Panc1 (cell line): ENCODE results near the gene CLIC1. TPM values are rescaled to one million over a fixed set of nuclear protein-coding genes. Genes with fewer than 3 reads are reported as not detected.

ENCODE experiments used
- ATAC-seq: fragments of 200-7000 bp; cut with Tn5 transposase; 2 replicates; pipeline ENCODE4 v1.9.1; 2020; ENCODE audit warnings: mild to moderate bottlenecking, moderate library complexity
- BruUV-seq: library from RNA; stranded (reverse); fragments of 400-500 nt; replicated peaks from 2 replicates; lab custom pipeline; 2021; lab: Mats Ljungman, UMichigan
- CTCF ChIA-PET: fragments of 300-600 bp; sonication (Branson Sonifier 250); formaldehyde crosslinking; loops from one replicate; lab custom pipeline; 2022; ENCODE audit warnings: antibody characterized with exemption; lab: Charles Lee
- POLR2A ChIA-PET: fragments of 300-600 bp; sonication (Branson Sonifier 250); formaldehyde crosslinking; loops from one replicate; lab custom pipeline; 2022; ENCODE audit warnings: antibody characterized with exemption; lab: Charles Lee
- DNase-seq: peaks from one replicate; pipeline ENCODE4 v3.0.0-alpha.2; 2010; ENCODE audit warnings: low read depth, low spot score
- H3K27ac ChIP-seq: 2 replicates; pipeline ENCODE4 v1.5.1; 2011; ENCODE audit warnings: mild to moderate bottlenecking, low read length, inconsistent platforms
- H3K27me3 ChIP-seq: fragments of 200-500 bp; sonication (Bioruptor generic); 2 replicates; pipeline ENCODE4 v1.6.0; 2014; ENCODE audit warnings: low read length, inconsistent platforms; ENCODE audit not compliant: control insufficient read depth, insufficient read depth
- H3K36me3 ChIP-seq: fragments of 200-500 bp; sonication (Bioruptor generic); 2 replicates; pipeline ENCODE4 v1.5.1; 2014; ENCODE audit warnings: inconsistent platforms, mild to moderate bottlenecking, low read length, moderate library complexity; ENCODE audit not compliant: control insufficient read depth, insufficient read depth
- H3K4me1 ChIP-seq: 2 replicates; pipeline ENCODE4 v1.5.1; 2011; ENCODE audit warnings: inconsistent platforms, mild to moderate bottlenecking, low read length, moderate library complexity; ENCODE audit not compliant: control insufficient read depth, insufficient read depth
- H3K4me3 ChIP-seq, 2 experiments: 2 replicates each; pipeline ENCODE4 v1.5.1; 2011 to 2012; ENCODE audit warnings: low read depth in 2 of 2, low read length in 2 of 2, mild to moderate bottlenecking in 2 of 2, inconsistent platforms in 1 of 2, moderate library complexity in 1 of 2
- H3K9me3 ChIP-seq: fragments of 200-500 bp; sonication (Bioruptor generic); 2 replicates; pipeline ENCODE4 v1.5.1; 2014; ENCODE audit warnings: low read depth, mild to moderate bottlenecking, inconsistent platforms, low read length, moderate library complexity; ENCODE audit not compliant: control insufficient read depth, insufficient read depth
- CTCF ChIP-seq: fragments of 450-650 bp; IDR thresholded peaks from 2 replicates; pipeline ENCODE4 v1.5.1; 2017; ENCODE audit warnings: mild to moderate bottlenecking
- POLR2AphosphoS5 ChIP-seq: IDR thresholded peaks from 2 replicates; pipeline ENCODE4 v1.6.1; 2012; ENCODE audit warnings: mild to moderate bottlenecking, low read depth, low read length, moderate library complexity
- REST ChIP-seq, 2 experiments: IDR thresholded peaks; 2 replicates each; pipeline ENCODE4 v1.6.1; 2011 to 2012; ENCODE audit warnings: low read depth in 2 of 2, control low read depth in 1 of 2, low read length in 1 of 2, mild to moderate bottlenecking in 1 of 2, moderate library complexity in 1 of 2; ENCODE audit not compliant: insufficient read depth in 1 of 2
- SIN3A ChIP-seq: IDR thresholded peaks from 2 replicates; pipeline ENCODE4 v1.6.1; 2012; ENCODE audit warnings: low read depth, mild to moderate bottlenecking, low read length, moderate library complexity, borderline replicate concordance; ENCODE audit not compliant: insufficient read depth
- TCF7L2 ChIP-seq: IDR thresholded peaks from 2 replicates; pipeline ENCODE4 v1.6.1; 2011; ENCODE audit warnings: mild to moderate bottlenecking, low read depth, low read length, inconsistent platforms
- in situ Hi-C: cut with HindIII; loops from 2 replicates; pipeline ENCODE4 v1.10.0; 2016; ENCODE audit warnings: low sequenced_read_pairs, low pct_unique_long_range_greater_than_20kb
- intact Hi-C: fragments of 100-400 bp; cut with micrococcal nuclease; formaldehyde crosslinking; loops from one replicate; pipeline ENCODE4 v1.10.0; 2022; ENCODE audit not compliant: unreplicated experiment
- total RNA-seq: library from RNA; stranded (reverse); gene quantifications from one replicate; pipeline ENCODE4 v1.2.1, GENCODE V29; 2021; ENCODE audit not compliant: unreplicated experiment

Gene CLIC1
- total RNA-seq, 1 experiment from 2014 or later = 583 TPM

- no TSS peak for BruUV-seq
- ATAC-seq (no peak), DNase-seq (no peak)
- in situ Hi-C loops = no loop called here
- ChIA-PET CTCF (interaction anchor here (0.6 to 1.4 kb wide), 2 partner anchors 19 to 34 kb away, joined by 6 read pairs; partner anchors contain the start of gene LSM2), POLR2A (no interaction called here)
- peaks cover 20% of the 10 kb centered on the region for H3K4me1 ChIP-seq
- intact Hi-C loops = loop anchor here (5.0 to 10.0 kb wide), 2 partner anchors 53 to 90 kb away; partner anchors contain the start of genes HSPA1B and LY6G5C
- no peaks in the 10 kb centered on the region for H3K36me3 ChIP-seq
- TF ChIP-seq POLR2AphosphoS5 = no peak
- no peak for TF ChIP-seq TCF7L2
- no peak for TF ChIP-seq SIN3A
- TF ChIP-seq CTCF = no peak
- TF ChIP-seq REST (IDR thresholded peaks at IDR 0.05; ENCODE audit: insufficient read depth in 1 of 2, low read depth in 2 of 2, low read length in 1 of 2) = no peak
- H3K9me3 ChIP-seq = no peaks in the 10 kb centered on the region
- no peak overlapping the region for H3K27ac ChIP-seq
- no peak overlapping the region for H3K4me3 ChIP-seq
- H3K27me3 ChIP-seq = no peaks in the 10 kb centered on the region
Measured at GRCh38 chr6:31771992-31772358, 35.6 kb upstream of the CLIC1 start.

- no peaks in the 10 kb centered on the region for H3K36me3 ChIP-seq
- in situ Hi-C loops = no loop called here
- POLR2A ChIA-PET = no interaction called here
- CTCF ChIA-PET = no interaction called here
- DNase-seq = no peak
- no peaks in the 10 kb centered on the region for H3K9me3 ChIP-seq
- no peak for ATAC-seq
- H3K27me3 ChIP-seq = no peaks in the 10 kb centered on the region
- TF ChIP-seq POLR2AphosphoS5 (no peak), CTCF (no peak), REST (IDR thresholded peaks at IDR 0.05; ENCODE audit: insufficient read depth in 1 of 2, low read depth in 2 of 2, low read length in 1 of 2) (no peak), SIN3A (no peak), TCF7L2 (no peak)
- H3K4me3 ChIP-seq = no peak overlapping the region
- intact Hi-C loops = loop anchor here (5.0 to 10.0 kb wide), 2 partner anchors 54 to 89 kb away; partner anchors contain the start of genes HSPA1B and LY6G5C
- no peak overlapping the region for H3K27ac ChIP-seq
- H3K4me1 ChIP-seq = peaks cover 9% of the 10 kb centered on the region
- BruUV-seq = no TSS peak
Measured at GRCh38 chr6:31770860-31771259, 34.5 kb upstream of the CLIC1 start.
